Effector CD8-positive, alpha-beta T cell (primary cell): ENCODE results near the gene ZNF784.

Experiments used
- DNase-seq: peaks from one replicate; lab custom pipeline; 2025; lab: John Stamatoyannopoulos, UW

The ZNF784 gene

DNA sequence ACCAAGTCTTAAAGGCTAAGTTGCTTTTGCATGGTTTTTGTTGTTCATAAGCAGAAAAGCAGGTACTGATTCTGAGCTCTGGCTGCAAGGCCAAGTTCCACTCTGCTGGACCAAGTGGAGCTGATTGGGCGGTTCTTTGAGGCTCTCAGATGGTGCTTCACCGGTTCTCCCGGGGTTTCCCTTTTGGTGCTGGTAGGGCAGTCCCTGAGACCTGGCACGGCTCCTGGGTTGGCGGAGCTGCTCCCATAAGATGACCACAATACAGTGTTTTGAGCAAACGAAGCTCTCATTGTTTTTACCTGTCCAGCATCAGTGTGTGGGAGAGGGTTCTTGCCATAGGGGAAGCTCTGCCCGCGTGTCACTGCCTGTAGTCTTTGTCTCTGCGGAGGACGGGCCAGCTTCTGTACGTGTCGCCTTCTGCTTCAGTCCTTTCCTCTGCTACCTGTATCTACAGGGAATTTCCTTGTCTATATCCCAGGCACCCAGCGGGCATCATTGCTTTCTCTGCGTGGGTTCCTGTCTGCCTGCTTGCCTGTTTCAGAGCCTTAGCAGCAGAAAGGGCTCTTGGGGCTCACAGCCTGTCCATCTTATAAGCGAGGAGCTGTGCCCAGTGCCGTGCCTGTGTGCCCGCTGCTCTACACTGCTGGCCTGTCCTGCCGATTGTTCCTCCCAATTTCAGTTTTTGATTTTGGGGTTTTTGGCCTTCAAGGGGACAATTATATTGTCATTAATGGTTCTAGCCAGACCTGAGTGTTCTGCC, 32.8 kb upstream of the ZNF784 start:
- DNase-seq: no peak

DNA sequence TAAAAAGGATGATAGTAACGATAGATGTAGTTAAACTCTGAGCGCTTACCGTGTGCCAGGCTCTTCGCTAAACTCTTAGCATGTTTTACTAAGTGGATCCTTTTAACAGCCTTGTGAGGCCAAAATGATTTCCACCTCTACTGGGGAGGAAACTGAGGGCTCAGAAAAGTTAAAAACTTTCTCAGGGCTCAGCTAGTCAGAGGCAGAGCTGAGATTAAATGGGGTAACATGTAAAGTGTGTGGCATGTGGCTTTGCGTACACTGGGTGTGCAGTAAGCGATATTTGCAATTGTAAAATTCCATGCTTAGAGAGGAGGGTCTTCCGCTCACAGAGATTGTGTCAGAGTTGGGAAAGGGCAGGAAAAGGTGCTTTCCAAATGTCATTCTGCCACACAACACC, 32.2 kb upstream of the ZNF784 start:
- no peak for DNase-seq

GRCh38 chr19:55655648-55656040, 31.3 kb upstream of the ZNF784 start:
- DNase-seq: no peak

GRCh38 chr19:55654868-55655647, 30.7 kb upstream of the ZNF784 start, which contains the start of gene U2AF2:
U2AF2 (plus strand) TSS chr19:55655035; CDS start chr19:55655105, 70 bp downstream.
- DNase-seq: peak; percentile 98

- DNase-seq: peak; percentile 99
Measured at GRCh38 chr19:55654323-55654867, 30.0 kb upstream of the ZNF784 start.

DNA sequence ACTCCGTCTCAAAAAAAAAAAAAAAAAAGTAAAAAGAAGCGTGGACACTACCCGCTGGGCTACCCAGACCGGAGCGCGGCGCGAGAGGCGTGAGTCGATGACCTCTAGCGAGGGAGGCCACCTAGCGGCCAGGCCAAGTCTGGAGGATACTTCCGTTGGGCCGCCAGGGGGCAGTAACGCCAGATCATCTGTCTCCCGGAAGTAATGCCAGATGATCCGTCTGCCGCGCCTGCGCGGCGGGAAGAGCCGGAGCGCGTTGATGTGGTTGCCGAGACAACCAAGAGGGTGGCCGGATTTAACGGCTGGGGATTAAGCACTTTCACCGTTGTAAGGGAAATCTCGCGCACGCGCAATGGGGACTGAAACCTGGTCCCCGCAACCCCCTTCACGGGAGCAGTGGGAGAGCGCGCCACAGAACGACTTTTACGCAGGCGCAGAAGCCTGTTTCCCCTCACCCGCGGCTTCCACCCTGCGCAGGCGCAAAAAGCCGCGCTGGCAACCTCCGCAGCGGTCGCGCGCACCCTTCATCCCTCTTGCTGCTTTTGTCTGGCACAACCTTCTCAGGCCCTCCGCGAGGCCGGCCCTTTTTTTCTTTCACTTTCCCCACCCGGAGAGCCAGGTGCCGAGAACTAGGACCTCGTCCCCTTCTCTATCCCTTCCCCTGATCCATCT, 29.4 kb upstream of the ZNF784 start:
- DNase-seq: peak; percentile 100

DNA sequence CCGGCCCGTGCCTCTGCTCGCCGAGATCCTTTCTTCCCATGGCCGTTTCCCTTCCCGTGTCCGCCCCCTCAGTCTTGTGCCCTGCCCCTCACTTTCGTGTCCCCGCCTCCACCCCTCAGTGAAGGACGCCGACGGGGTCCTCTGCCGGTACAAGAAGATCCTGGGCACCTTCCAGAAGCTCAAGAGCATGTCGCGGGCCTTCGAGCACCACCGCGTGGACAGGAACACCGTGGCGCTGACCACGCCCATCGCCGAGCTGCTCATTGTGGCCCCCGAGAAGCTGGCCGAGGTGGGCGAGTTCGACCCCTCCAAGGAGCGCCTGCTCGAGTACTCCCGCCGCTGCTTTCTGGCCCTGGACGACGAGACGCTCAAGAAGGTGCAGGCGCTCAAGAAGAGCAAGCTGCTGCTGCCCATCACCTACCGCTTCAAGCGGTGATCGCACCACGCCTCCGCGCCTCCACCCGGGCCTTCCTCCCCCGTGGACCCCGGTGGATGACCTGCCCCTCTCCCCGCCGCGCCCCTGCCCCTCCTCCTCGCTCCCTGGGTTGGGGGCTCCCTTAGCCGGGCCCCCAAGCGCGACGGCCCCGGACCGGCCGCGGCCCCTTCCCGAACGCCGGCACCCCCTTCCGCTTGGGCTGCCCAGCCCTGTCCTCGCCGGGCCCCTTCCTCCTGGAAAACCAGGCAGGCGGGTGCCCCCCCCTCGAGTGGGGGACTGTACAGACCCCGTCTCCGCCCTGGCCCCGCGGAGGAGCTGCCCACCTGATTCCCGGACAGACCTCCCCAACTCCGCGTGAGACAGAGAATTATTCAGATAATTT, 28.2 kb upstream of the ZNF784 start:
- no peak for DNase-seq

GRCh38 chr19:55651236-55651635, 26.9 kb upstream of the ZNF784 start:
- no peak for DNase-seq

DNA sequence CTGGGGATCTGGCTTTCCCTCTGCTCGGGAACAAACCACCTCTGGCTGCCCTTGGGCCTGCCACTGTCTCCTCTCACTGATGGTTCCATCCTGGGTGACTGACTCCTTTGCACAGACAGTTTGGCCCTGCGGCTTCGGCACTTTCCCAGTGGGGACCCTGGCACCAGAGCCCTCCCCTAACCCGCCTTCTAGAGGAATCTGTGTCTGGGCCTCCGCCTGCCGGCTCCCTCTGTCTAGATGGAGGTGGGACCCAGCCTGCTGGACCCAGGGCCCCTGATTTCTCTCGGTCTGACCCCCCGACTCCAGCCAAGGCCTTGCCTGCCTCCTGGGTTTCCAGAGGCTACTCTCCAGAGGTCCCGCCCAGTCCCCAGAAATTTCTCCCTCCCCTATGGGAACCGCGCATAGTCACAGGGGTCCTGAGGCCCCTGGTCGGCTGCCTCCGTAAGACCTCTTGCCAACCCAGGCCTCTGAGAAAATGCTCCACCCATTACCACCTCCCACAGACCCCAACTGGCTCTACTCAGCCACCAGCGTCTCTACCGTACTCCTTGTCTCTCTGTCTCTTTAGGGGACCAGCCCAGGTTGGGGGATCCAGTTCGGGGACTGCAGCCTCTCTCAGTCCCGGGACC, 26.4 kb upstream of the ZNF784 start:
- DNase-seq: no peak

GRCh38 chr19:55650126-55650557, 25.8 kb upstream of the ZNF784 start:
- no peak for DNase-seq

GRCh38 chr19:55649268-55650125, 25.1 kb upstream of the ZNF784 start:
- DNase-seq: no peak

DNA sequence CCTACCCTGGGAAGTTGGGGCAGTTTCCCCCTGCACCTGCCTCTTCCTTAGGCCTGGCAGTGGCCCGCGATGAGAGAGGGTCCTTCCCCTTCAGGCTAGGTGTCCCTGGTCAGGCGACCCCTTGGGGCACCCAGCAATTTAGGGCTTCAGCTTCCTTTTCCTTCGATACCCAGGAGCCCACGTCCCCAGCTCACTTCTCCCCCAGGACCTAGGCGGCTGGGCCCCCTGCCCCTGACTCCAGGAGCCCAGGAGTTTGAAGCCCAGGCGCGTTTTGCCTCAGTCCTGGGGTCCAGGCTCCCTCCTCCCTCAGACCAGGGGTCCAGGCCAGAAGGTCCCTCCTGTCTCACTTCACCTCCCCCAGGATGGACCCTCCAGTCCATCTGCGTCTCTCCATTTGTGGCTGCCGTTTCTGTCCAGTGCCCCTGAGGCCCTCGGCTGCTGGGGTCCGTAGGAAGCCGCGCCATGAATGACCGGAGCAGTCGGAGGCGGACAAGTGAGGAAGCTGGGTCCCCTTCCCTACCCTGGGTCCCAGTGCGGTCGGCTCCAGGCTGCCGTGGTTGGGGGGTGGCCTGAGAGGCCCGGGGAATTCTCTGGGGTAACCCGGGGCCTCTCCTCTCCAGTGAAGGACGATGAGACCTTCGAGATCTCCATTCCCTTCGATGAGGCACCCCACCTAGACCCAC, 24.4 kb upstream of the ZNF784 start:
- DNase-seq: no peak

DNA sequence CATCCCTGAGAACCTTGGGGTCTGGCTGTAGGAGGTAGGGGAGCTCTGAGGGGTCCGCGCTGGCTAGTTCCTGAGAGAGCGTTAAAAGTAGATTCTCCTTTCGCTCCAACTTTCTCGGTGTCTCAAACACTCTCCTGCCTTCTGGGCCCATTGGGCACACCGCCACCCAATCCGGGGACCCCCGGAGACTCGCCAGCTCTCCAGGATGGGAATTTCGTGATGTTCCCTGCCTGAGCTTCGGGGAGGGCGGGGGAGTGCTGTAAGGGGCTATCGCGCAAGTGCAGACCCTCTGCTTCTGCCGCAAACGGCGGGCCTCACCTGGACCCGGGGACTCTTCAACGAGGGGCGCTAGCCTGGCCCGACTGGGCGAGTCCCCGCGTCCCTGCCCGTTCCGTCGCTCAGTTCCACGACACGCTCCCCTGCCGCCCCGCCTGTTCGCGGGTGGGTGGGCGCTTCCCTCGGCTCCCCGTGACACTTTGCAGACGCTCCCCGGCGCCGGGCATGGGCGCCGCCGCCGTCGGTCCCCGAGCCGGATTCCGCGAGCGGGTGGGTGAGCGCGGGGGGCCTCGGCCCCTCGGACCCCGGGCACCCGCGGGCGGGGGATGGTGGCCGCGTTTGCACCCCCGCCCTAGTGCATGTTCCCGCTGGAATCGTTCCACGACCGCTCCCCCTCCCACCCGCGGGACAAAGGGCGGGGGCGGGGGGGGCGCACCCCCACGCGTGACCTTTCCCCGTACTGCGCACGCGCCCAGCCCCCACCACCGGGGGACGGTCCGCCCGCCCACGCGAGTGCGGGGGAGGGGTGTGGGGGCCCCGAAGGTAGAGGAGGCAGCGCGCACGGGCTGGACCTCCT, 23.6 kb upstream of the ZNF784 start, which contains the start of gene CCDC106:
CCDC106 (plus strand) TSS at position 481 of the 853 bp plus-strand sequence. CDS start 835 bp downstream, outside the sequence.
- peak; percentile 48 for DNase-seq

DNA sequence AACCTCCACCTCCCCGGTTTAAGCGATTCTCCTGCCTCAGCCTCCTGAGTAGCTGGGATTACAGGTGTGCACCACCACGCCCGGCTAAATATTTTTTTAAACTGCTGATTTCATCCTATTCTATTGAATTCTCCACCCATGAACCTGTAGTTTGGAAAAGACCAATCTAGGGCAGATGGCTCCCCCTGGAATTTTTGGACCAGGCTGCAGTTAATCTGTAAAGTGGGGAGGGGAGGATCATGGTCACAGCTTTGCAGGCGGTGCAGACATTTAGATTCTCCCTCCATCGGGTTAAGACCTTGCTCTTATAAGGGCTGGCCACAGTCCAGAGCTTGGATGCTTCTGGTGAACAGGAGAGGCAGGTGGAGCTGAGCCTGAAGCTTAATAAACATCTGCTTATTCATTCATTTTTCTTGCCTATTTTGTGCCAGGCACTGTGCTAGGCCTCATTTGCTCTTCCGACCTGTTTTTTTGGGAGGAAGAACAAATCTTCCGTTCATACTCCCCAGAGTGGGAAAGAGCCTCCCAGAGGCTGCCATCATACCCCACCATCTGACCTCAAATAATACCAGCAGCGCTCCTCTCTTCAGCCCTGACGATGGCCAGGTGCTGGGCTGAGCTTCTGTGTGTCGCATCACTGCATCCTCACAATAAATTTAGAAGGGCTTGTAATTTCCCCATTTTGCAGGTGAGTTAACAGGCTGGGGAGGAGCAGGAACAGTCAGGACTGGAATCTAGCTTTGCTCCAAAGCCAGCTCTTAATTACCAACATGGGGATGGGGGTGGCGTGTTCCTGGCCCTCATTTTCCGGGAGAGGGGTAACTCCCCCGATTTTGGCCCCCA, 22.7 kb upstream of the ZNF784 start:
- no peak for DNase-seq

DNA sequence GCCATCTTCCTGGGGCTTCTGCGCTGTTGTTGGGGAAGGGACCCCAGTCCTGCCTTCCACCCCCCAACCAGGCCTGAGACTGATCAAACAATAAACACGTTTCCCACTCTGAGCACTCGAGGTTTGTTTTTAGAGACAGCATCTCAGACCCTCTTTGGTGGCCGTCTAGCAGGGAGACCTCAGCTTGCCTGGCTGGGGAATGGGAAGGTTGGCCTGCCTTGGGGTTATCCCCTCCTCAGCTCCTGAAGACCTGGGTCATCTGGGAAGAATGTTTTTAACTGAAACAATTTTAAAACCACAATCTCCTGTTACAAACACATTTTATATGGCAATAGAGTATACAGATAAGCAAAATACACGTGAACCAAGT, 21.1 kb upstream of the ZNF784 start:
- DNase-seq: no peak

DNA sequence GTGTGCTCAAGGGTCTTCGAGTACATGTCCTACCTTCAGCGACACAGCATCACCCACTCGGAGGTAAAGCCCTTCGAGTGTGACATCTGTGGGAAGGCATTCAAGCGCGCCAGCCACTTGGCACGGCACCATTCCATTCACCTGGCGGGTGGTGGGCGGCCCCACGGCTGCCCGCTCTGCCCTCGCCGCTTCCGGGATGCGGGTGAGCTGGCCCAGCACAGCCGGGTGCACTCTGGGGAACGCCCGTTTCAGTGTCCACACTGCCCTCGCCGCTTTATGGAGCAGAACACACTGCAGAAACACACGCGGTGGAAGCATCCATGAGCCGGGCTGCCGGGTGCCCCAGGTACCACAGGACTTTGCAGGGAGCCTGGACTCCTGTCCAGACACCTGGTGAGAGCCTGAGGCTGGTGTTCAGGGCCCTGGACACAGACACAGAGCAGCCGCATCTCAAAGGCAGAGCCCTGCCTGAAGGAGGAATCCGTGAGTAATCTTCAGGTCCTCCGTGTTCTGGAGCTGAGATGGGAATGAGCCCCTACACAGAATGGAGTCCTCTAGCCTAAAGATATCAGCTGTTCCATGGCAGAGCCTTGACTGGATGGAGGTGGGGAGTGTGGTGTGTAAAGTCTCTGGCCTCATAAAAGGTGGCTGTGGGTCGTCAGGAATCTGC, 20.6 kb upstream of the ZNF784 start:
- no peak for DNase-seq
